GM11168 (cell line): Measurements from ENCODE around the gene P3H4.
"Not testable (repeated sequence)": the region's sequence is repeated elsewhere in the genome, so short reads cannot be mapped to it uniquely, and the experiment has no call there.

Source experiments
- in situ Hi-C: fragments of 300-500 bp; cut with MboI; formaldehyde crosslinking; loops from one replicate; pipeline ENCODE4 v1.12.0; 2022; ENCODE audit warnings: low sequenced_read_pairs; ENCODE audit not compliant: unreplicated experiment

P3H4 gene, protein sequence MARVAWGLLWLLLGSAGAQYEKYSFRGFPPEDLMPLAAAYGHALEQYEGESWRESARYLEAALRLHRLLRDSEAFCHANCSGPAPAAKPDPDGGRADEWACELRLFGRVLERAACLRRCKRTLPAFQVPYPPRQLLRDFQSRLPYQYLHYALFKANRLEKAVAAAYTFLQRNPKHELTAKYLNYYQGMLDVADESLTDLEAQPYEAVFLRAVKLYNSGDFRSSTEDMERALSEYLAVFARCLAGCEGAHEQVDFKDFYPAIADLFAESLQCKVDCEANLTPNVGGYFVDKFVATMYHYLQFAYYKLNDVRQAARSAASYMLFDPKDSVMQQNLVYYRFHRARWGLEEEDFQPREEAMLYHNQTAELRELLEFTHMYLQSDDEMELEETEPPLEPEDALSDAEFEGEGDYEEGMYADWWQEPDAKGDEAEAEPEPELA

DNA sequence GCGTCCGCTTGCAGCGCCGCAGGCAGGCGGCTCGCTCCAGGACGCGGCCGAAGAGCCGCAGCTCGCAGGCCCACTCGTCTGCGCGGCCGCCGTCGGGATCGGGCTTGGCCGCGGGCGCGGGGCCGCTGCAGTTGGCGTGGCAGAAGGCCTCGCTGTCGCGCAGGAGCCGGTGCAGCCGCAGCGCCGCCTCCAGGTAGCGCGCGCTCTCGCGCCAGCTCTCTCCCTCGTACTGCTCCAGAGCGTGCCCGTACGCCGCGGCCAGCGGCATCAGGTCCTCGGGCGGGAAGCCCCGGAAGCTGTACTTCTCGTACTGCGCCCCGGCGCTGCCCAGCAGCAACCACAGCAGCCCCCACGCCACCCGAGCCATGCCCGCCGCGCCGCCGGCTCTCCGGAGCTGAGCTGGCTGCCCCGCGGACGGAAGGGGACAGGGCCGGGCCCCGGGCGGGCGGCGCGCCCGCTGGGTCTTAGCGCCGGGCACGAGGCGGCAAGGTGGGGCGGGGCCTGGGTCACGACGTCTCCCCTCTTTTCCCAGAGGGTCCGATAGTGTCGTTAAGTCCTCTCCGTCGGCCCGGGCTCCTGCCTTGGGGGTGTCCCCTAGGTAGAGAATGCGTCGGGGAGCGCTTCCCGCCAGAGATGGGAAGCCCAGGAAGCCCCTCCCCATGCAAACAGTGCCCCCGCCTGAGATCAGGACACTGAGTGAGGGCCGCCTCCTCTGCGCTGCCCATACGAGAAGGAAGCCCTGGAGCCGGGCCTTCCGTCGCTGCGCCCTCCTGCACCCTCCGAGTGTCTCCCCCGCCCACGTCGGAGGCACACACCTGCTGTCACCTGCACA, at the start of gene P3H4:
Gene P3H4, minus strand, starts transcription at position 401 of the 832 bp plus-strand sequence. Its CDS starts 34 bp downstream, at position 367.
- in situ Hi-C loops: no loop called here

DNA sequence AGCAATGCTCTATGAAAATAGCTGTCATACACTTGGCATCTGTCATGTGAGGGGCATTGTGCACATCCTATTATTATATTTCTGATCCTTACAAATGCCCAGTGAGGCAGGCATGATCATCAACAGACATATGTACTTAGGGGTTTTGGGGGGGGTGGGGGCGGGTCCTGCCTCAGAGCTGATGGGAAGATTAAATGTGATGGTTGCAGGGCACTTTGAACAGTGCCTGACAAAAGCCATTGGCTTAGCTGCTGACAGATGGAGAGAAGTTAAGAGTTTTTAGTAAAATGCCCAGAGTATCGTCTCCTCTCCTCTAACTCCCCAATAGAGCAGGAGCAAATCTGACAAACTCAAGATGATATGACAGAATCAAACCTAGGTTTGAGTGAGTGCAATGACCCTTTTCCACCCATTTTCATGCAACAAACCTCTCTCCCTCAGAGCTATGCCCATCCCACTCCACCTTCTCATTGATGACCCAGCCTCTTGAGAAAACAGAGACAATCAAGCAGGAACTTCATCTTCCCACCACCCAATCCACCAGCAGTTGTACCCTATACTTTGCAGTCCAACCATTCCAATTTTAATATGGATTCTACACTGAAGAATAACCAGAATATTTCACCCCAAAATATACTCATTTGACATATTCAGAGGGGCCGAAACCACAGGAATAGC, 48.6 kb upstream of the P3H4 start:
- in situ Hi-C loops: no loop called here

DNA sequence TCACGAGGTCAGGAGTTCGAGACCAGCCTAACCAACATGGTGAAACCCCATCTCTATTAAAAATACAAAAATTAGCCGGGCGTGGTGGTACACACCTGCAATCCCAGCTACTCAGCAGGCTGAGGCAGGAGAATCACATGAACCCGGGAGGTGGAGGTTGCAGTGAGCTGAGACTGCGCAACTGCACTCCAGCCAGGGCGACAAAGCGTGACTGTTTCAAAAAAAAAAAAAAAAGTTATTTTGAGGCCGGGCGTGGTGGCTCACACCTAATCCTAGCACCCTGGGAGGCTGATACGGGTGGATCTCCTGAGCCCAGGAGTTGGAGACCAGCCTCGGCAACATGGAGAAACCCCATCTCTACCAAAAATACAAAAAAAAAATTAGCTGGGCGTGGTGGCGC, 39.6 kb upstream of the P3H4 start:
- in situ Hi-C loops: not testable (repeated sequence)

DNA sequence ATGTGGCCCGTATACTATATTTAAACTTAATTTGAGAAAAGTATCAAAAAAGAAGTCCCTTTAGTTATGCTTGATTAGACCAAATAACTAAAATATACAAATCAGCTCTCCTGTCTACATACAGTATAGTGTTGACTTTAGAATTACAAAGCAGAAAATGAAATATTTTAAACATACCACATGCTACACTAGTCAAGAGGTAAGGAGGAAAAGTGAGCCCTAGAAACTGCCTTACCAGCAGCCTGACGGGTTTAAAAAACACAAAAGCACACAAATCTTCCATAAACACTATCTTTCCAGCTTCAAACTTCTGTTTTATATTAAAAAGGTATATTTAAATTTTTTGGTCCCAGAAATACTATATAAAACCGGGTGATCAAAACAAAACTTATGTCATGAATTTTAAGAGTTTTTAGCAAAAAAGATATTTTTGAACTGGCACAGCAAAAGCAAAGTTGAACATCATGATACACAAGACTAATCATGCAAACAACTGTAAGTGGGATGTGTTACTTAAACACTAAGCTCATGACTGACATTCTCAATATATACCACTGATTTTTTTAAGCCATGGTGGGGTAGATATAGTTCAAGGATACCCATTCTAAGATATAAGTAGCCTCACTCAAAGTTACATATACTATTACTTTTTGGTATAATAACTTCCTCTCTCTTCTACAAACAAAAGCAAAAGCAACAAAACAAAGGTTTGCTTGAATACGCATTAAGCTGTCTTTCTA, 37.7 kb upstream of the P3H4 start:
- in situ Hi-C loops: no loop called here

DNA sequence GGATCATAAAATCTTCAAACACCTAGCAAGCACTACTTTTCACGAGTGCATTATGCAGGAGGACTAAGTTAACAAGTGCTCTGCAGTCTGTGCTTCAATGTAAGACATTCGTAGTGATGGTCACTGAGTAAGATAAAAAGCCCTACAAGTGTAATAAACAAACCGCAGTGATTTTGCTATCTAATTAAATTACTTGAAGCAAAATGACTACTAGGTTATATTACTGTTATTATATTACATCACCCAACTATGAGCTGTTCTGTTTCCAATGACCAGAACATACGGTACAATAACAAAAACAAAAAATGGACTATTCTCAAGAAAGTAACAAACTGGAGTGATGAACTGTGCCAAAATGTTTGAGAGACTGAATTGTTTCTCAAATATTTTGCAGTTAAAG, 37.0 kb upstream of the P3H4 start:
- in situ Hi-C loops: no loop called here

DNA sequence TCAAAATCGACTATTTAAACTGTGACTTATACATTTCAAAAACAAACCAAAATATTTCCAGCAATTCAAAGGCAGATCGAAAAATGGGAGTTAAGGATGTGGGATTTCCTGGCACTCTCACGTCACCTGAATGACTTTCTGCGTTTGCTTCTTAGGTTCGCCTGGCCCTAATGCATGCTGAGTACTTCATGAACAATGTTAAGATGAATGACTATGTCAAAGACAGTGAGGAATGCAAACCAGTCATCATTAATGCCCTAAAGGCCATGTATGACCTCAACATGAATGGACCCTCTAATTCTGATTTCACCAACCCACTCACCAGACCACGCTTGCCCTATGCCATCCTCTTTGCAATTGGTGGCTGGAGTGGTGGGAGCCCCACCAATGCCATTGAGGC, 33.2 kb upstream of the P3H4 start:
- in situ Hi-C loops: no loop called here

DNA sequence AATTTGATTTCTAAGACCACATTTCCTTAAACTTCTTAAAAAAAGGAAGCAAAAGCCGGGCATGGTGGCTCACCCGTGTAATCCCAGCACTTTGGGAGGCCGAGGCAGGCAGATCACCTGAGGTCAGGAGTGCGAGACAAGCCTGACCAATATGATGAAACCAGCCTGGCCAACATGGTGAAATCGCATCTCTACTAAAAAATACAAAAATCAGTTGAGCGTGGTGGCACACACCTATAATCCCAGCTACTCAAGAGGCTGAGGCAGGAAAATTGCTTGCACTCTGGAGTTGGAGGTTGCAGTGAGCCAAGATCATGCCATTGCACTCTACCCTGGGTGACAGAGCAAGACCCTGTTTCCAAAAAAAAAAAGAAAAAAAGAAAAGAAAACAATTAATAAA, 29.0 kb upstream of the P3H4 start:
- in situ Hi-C loops: not testable (repeated sequence)

DNA sequence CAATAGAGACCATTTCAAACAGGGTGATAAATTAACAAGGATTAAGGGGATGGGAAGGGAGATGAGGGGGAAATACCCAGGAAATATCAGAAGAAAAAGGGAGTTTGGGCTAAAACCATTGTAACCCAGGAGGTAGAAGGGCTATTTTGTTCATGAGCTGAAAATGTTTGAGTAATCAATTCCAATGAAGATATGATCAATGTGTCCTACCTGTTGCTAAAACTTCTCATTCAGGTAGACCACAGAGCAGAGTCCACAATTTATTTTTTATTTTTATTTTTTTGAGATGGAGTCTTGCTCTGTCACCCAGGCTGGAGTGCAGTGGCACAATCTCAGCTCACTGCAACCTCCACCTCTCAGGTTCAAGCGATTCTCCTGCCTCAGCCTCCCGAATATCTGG, 27.7 kb upstream of the P3H4 start:
- in situ Hi-C loops: not testable (repeated sequence)

DNA sequence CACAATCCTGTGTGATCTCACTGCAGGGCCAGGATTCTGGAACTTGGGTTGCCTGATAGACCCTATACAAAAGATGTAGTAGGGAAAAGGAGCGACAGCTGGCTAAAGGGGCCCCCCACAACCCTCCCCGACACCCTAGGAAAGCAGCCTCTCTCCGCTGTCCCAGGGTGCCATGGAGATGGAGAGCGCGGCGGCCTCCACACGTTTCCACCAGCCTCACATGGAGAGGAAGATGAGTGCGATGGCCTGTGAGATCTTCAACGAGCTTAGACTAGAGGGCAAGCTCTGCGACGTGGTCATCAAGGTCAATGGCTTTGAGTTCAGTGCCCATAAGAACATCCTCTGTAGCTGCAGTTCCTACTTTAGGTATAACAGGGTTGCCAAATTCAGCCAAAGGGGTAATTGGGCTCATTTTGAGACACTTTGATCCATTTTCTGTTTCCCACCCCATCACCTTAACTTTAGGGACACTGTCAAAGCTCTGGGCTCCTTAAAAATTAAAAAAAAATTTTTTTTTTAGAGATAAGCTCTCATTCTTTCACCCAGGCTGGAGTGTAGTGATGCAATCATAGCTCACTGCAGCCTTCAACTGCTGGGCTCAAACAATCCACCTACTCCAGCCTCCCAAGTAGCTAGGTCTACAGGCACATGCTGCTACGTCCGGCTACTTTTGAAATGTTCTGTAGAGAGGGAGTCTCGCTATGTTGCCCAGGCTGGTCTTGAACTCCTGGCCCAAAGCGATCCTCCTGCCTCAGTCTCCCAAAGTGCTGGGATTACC, 26.2 kb upstream of the P3H4 start, which contains the start of gene KLHL10:
Gene KLHL10, plus strand, starts transcription at position 65 of the 778 bp plus-strand sequence. Its CDS starts 108 bp downstream, at position 173.
- in situ Hi-C loops: no loop called here

DNA sequence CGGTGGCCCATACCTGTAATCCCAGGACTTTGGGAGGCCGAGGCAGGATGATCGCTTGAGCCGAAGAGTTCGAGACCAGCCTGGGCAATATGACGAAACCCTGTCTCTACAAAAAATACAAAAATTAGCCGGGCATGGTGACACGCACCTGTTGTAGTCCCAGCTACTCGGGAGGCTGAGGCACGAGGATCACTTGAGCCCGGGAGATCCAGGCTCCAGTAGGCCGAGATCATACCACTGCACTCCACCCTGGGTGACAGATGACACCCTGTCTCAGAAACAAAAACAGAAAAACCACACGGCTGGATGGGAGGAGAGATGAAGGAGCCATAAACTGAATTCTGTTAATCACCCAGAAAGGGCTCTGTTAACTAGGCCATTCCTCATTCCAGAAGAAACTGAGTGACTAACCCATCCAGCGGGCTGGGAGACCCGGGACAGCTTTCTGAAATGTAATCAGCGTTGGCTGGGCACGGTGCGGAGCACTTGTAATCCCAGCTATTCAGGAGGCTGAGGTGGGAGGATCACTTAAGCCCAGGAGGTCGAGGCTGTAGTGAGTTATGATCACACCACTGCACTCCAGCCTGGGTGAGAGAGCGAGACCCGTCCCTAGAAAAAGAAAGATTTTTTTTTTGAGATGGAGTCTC, 24.9 kb upstream of the P3H4 start:
- in situ Hi-C loops: no loop called here

DNA sequence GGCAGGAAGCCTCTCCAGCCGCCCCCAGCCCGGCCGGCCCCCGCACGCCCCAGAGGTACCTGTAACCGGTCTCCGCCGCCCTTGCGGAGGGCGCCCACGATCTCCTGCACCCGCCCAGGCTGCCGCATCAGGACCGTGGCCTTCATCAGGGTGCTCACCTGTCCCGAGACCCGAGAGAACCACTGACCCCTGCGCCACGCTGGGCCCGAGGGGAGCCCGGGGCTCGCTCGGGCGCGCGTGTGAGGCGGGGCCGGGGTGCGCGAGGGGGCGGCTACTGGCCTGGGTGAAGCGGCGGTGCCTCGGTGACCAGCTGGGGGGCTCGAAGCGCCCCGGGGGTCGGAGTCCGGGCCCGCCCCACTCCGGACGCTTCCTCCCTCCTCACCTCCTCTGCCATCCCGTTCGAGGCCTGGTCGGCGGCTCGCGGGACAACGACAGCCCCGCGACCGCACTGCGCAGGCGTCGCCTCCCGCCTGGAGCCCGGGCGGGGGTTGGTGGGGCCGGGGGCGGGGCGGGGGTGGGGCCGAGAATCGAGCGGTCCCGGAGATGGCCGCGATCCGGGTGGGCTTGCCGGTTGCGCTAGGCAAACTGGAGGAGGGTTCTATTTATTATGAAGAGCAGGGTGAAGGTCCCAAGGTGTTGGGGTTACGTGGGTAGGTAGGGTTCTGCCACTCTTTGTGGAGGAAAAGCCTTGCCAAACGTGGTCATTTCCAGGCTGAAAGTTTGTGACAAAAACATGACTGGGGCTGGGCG, 24.2 kb upstream of the P3H4 start, which contains the start of gene NT5C3B:
Gene NT5C3B, minus strand, starts transcription at position 433 of the 750 bp plus-strand sequence. Its CDS starts 39 bp downstream, at position 394.
- in situ Hi-C loops: no loop called here

DNA sequence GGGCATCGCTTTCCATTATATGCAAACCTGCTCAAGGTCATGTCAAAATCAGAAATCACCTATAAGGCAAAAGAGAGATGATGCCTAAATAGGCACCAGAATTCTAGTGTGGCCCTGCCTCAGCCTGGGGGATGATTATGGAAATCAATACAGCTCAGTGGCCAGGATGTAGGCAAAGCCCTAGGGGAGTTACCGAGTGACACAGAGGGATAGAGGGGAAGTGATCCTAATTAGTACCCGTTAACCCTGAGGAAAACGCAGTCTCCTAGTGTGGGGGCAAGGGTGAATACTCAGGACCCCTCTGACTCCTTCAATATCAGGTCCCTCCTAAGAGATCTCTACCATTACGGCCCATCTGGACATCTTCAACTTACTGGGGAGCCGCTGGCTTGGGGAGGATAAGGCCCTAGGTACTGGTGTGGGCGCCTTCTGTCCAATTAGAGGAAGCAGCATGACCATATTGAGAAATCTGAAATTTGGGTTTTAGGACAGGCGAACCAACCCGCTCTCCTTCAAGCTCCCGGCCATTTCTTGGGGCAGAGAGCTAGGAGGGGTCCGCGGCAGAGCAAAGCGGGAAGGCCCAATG, 23.6 kb upstream of the P3H4 start:
- in situ Hi-C loops: no loop called here

DNA sequence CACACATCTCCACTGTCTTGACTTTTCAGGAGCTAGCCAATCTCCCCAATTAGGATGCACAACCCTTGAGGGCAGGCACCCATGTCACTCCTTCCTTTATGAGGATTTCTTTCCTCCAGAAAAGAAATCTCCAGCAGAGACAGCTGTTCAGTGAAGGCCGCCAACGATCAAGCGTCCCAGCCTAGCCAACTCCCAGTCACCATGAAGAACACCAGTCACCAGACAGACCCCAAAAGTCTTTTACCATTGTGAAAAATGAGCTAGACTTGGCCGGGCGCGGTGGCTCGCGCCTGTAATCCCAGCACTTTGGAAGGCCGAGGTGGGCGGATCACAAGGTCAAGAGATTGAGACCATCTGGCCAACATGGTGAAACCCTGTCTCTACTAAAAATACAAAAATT, 18.2 kb upstream of the P3H4 start:
- in situ Hi-C loops: not testable (repeated sequence)

DNA sequence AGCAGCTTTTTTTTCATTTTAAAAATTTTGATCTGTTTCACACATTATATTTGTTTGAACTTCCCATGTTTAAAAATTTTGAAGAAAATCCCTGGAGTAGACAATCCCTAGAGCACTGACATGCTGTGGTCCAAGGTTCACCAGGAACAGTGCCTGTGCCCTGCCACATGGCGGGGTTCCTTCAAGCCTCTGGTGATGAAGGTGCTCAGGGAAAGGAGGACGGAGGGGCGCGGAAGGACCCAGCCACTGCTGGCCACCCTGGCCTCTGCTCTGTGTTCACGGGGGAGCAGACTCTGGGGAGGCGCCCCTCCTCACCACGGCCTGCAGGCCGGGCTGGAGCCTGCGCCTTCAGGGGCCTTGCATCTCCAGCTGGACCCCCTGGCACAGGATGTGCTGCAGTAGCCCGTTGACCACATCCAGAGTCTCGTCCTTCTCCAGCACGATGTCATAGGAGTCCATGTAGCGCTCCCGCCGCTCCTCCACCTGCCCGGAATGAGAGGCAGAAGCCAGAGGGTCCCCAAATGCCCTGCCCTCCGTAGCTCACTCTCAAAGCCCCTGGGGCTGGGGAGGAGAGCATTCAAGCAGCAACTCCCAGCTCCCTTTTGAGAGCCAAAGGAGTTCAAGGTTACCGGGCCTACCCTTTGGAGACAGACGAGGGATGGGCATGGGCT, 13.6 kb upstream of the P3H4 start:
- in situ Hi-C loops: no loop called here

DNA sequence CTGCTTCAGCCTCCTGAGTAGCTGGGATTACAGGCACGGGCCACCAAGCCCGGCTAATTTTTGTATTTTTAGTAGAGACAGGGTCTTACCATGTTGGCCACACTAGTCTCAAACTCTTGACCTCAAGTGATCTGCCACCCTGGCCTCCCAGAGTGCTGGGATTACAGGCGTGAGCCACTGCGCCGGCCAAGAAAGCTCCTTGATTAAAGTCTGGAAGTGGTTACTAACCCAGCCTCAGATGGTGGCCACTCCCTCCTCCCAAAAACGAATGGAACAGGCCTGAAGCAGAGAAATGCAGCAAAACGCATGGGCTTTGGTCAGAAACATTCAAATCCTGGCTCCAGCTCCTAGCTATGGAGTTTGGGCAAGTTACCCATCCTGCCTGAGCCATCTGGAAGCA, 12.3 kb upstream of the P3H4 start:
- in situ Hi-C loops: no loop called here

DNA sequence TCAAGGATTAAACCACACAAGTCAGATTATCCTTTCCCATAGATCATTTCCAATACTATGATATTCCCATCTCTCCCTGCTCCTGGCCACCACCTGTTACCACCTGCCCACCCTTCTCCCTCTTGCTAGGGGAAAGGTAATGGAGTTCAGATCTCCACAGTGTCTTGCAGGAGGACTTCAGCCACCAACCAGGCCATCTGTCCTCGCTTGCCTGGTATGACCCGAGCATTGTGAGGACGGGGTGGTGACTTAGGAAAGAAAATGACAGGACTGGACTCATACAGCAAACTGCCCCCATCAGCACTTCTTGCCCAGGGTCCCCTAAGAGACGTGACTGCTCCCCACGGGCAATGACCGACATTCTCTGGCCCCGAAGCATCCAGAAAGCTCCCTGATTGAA, 11.8 kb upstream of the P3H4 start:
- in situ Hi-C loops: no loop called here

DNA sequence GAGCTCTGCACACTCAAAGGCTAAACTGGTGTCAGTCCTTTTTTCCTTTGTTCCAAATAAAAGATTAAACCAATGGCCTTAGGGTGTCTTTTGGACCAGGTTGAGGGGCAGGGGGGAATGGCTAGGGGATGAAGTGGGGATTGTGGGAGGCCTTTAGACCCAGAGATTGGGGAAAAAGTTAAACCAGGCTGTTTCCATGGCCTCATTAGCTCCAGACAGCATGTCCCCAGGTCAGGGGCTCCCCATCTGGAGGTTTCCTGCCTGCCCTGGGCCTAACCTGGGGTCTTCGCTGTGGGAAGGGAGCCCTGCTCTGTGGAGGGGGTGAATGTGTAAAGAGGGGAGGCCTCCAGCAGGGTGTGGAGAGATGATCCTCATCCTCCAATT, 11.4 kb upstream of the P3H4 start:
- in situ Hi-C loops: no loop called here
